ENCODE data around the gene DYNC1I1. TPM values are rescaled to one million over a fixed set of nuclear protein-coding genes. Genes with fewer than 3 reads are reported as not detected.

DYNC1I1 gene
- polyA plus RNA-seq, 1 of the 3 experiments (the other 2 are of a cell fraction): 0.05 TPM

DNA sequence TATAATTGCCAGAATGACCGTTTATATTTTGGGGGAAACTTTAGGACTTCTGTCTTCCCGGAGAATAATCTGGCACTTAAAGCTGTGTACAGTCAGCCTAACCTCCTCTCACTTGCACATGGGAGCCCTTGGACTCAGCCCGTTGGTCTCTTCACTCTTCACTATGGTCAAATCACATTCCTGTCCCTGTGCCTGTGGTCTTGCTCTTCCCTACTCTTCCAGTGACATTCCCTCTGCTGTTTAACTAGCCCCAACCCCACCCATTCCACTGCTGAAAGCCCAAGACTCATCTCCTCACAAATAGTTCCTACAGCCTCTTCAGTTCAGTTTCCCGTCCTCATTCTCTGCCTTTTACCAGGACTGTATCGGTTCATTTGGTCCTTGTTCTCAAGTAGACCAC, 135.0 kb downstream of the DYNC1I1 start:
- 33% methylated on average over 5 of the region's 5 CpGs for WGBS (ENCODE audit: low lambda C conversion rate)

More for the DNA sequence above, 135.0 kb downstream of the DYNC1I1 start:
- Histone ChIP-seq H4K20me1 (ENCODE audit: insufficient read depth) (no peaks in the 10 kb centered on the region), H3K9me3 (no peaks in the 10 kb centered on the region), H3K27me3 (ENCODE audit: insufficient read depth) (no peaks in the 10 kb centered on the region), H3K4me1 (ENCODE audit: control insufficient read depth in 1 of 2, insufficient read depth in 2 of 2, low read depth in 1 of 2, low read length in 1 of 2) (no peaks in the 10 kb centered on the region), H3K4me3 (ENCODE audit: low read depth in 2 of 2, low read length in 1 of 2) (no peak overlapping the region), H3K9ac (no peak overlapping the region), H3K4me2 (no peak overlapping the region), H2AFZ (ENCODE audit: low read depth) (no peak overlapping the region), H3K27ac (ENCODE audit: low read depth in 2 of 2, low read length in 1 of 2) (no peak overlapping the region), H3F3A (replicated peaks; ENCODE audit: insufficient read depth) (no peaks in the 10 kb centered on the region), H3K79me2 (ENCODE audit: insufficient read depth) (no peaks in the 10 kb centered on the region), H3K36me3 (replicated peaks in 1 of 2; ENCODE audit: control insufficient read depth in 1 of 2, insufficient read depth in 2 of 2, low read length in 1 of 2) (no peaks in the 10 kb centered on the region), H3K9me2 (no peaks in the 10 kb centered on the region)
- no peak for DNase-seq
- ChIA-PET POLR2A (no interaction called here), CTCF (interaction anchor here (1.5 to 15.4 kb wide), 4 partner anchors 9 to 1120 kb away, joined by 3 to 191 read pairs (median 4); no protein-coding TSS in a partner anchor)
- TF ChIP-seq RAD21 (IDR thresholded peaks at IDR 0.05; ENCODE audit: low read length) (no peak), FOXM1 (IDR thresholded peaks at IDR 0.05; ENCODE audit: low read depth) (no peak), CHD2 (IDR thresholded peaks at IDR 0.05; ENCODE audit: low read length, partially characterized antibody) (no peak), ELF1 (IDR thresholded peaks at IDR 0.05) (no peak), MXI1 (IDR thresholded peaks at IDR 0.05; ENCODE audit: low read depth, low read length) (no peak), GATA2 (CRISPR knock-in tag; IDR thresholded peaks at IDR 0.05) (no peak), SIN3A (IDR thresholded peaks at IDR 0.05; ENCODE audit: borderline replicate concordance, low read depth, low read length) (no peak), JUND (IDR thresholded peaks at IDR 0.05) (no peak), EZH2phosphoT487 (IDR thresholded peaks at IDR 0.05; ENCODE audit: borderline replicate concordance, low read depth) (no peak), TAF1 (IDR thresholded peaks at IDR 0.05; ENCODE audit: borderline replicate concordance, low read depth, low read length) (no peak), TCF12 (IDR thresholded peaks at IDR 0.05) (no peak), SMC3 (IDR thresholded peaks at IDR 0.05; ENCODE audit: low read depth, low read length) (no peak), MEF2A (IDR thresholded peaks at IDR 0.05; ENCODE audit: borderline replicate concordance, low read depth) (no peak), TEAD4 (IDR thresholded peaks at IDR 0.05; ENCODE audit: borderline replicate concordance, insufficient read depth) (no peak)
- TF ChIP-seq, protein P1, sequence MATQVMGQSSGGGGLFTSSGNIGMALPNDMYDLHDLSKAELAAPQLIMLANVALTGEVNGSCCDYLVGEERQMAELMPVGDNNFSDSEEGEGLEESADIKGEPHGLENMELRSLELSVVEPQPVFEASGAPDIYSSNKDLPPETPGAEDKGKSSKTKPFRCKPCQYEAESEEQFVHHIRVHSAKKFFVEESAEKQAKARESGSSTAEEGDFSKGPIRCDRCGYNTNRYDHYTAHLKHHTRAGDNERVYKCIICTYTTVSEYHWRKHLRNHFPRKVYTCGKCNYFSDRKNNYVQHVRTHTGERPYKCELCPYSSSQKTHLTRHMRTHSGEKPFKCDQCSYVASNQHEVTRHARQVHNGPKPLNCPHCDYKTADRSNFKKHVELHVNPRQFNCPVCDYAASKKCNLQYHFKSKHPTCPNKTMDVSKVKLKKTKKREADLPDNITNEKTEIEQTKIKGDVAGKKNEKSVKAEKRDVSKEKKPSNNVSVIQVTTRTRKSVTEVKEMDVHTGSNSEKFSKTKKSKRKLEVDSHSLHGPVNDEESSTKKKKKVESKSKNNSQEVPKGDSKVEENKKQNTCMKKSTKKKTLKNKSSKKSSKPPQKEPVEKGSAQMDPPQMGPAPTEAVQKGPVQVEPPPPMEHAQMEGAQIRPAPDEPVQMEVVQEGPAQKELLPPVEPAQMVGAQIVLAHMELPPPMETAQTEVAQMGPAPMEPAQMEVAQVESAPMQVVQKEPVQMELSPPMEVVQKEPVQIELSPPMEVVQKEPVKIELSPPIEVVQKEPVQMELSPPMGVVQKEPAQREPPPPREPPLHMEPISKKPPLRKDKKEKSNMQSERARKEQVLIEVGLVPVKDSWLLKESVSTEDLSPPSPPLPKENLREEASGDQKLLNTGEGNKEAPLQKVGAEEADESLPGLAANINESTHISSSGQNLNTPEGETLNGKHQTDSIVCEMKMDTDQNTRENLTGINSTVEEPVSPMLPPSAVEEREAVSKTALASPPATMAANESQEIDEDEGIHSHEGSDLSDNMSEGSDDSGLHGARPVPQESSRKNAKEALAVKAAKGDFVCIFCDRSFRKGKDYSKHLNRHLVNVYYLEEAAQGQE (IDR thresholded peaks at IDR 0.05; ENCODE audit: low read depth, low read length): no peak
- TF ChIP-seq, protein P2, sequence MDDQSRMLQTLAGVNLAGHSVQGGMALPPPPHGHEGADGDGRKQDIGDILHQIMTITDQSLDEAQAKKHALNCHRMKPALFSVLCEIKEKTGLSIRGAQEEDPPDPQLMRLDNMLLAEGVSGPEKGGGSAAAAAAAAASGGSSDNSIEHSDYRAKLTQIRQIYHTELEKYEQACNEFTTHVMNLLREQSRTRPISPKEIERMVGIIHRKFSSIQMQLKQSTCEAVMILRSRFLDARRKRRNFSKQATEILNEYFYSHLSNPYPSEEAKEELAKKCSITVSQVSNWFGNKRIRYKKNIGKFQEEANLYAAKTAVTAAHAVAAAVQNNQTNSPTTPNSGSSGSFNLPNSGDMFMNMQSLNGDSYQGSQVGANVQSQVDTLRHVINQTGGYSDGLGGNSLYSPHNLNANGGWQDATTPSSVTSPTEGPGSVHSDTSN (IDR thresholded peaks at IDR 0.05): no peak
- TF ChIP-seq, protein P3, sequence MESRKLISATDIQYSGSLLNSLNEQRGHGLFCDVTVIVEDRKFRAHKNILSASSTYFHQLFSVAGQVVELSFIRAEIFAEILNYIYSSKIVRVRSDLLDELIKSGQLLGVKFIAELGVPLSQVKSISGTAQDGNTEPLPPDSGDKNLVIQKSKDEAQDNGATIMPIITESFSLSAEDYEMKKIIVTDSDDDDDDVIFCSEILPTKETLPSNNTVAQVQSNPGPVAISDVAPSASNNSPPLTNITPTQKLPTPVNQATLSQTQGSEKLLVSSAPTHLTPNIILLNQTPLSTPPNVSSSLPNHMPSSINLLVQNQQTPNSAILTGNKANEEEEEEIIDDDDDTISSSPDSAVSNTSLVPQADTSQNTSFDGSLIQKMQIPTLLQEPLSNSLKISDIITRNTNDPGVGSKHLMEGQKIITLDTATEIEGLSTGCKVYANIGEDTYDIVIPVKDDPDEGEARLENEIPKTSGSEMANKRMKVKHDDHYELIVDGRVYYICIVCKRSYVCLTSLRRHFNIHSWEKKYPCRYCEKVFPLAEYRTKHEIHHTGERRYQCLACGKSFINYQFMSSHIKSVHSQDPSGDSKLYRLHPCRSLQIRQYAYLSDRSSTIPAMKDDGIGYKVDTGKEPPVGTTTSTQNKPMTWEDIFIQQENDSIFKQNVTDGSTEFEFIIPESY (IDR thresholded peaks at IDR 0.05; ENCODE audit: borderline replicate concordance, low read depth): no peak
- TF ChIP-seq, protein P4, sequence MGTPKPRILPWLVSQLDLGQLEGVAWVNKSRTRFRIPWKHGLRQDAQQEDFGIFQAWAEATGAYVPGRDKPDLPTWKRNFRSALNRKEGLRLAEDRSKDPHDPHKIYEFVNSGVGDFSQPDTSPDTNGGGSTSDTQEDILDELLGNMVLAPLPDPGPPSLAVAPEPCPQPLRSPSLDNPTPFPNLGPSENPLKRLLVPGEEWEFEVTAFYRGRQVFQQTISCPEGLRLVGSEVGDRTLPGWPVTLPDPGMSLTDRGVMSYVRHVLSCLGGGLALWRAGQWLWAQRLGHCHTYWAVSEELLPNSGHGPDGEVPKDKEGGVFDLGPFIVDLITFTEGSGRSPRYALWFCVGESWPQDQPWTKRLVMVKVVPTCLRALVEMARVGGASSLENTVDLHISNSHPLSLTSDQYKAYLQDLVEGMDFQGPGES (IDR thresholded peaks at IDR 0.05; ENCODE audit: low read depth, low read length): no peak
